Mesodermal cell (in vitro differentiated cells): ENCODE data around the gene CCL28.

Source experiments
- H3K27ac ChIP-seq: 2 replicates; pipeline ENCODE4 v1.7.0; 2013; ENCODE audit warnings: mild to moderate bottlenecking, low read depth, low read length, moderate library complexity; ENCODE audit not compliant: severe bottlenecking
- H3K36me3 ChIP-seq: 2 replicates; pipeline ENCODE4 v1.7.1; 2013; ENCODE audit warnings: mild to moderate bottlenecking, low read length, moderate library complexity; ENCODE audit not compliant: control insufficient read depth, insufficient read depth
- H3K4me1 ChIP-seq: one replicate; pipeline ENCODE4 v1.7.1; 2013; ENCODE audit warnings: mild to moderate bottlenecking, low read length; ENCODE audit not compliant: insufficient read depth, control insufficient read depth, poor library complexity, severe bottlenecking
- H3K4me3 ChIP-seq: 2 replicates; pipeline ENCODE4 v1.7.0; 2013; ENCODE audit warnings: low read length, control low read depth, mild to moderate bottlenecking; ENCODE audit not compliant: insufficient read depth, poor library complexity, severe bottlenecking; ENCODE audit errors: extremely low read depth
- H3K9me3 ChIP-seq: 2 replicates; pipeline ENCODE4 v1.7.1; 2013; ENCODE audit warnings: mild to moderate bottlenecking, low read length, moderate library complexity; ENCODE audit not compliant: control insufficient read depth
- WGBS, 2 experiments: methylation state at CpG; one replicate each; pipeline ENCODE4 v1.1.5; 2013; ENCODE audit warnings: missing lambda C conversion rate in 2 of 2; ENCODE audit not compliant: insufficient coverage in 2 of 2; 5-methylcytosine and 5-hydroxymethylcytosine counted together

Gene CCL28

DNA sequence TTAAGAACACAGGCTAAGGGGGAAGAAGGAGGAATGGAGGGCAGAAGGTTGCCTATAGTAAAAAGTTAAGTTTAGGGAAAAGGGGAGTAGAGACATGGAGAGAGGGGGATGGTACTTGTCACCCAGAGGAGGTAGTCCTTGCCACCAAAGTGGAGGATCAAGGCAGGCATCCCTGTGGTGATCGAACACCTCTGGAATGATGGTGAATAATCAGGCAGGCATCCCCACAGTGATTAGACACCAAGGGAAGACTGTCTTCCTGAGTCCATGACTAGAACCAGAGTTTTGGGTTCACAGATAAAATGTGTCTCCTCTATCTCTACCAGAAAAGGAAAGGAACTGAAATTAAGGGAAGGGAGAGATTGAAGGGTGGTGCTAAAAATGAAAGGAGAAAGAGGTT is 79.8 kb downstream of the CCL28 start:
- no peak overlapping the region for H3K27ac ChIP-seq
- H3K4me3 ChIP-seq = no peak overlapping the region
- H3K4me1 ChIP-seq = no peaks in the 10 kb centered on the region
- peaks cover 27% of the 10 kb centered on the region for H3K9me3 ChIP-seq
- no peaks in the 10 kb centered on the region for H3K36me3 ChIP-seq
- 100% methylated on average over 1 of the region's 1 CpG; no CpG with 5 or more reads in 1 of the 2 experiments for WGBS, 2 experiments
